IPS-NIHi11 (cell line): Measurements from ENCODE around the gene AKAP9.
"Not testable (repeated sequence)": the region's sequence is repeated elsewhere in the genome, so short reads cannot be mapped to it uniquely, and the experiment has no call there.

Experiments used
- DNase-seq: peaks from one replicate; pipeline ENCODE4 v3.0.0; 2012; ENCODE audit warnings: mixed read lengths, low spot score

Gene AKAP9

DNA sequence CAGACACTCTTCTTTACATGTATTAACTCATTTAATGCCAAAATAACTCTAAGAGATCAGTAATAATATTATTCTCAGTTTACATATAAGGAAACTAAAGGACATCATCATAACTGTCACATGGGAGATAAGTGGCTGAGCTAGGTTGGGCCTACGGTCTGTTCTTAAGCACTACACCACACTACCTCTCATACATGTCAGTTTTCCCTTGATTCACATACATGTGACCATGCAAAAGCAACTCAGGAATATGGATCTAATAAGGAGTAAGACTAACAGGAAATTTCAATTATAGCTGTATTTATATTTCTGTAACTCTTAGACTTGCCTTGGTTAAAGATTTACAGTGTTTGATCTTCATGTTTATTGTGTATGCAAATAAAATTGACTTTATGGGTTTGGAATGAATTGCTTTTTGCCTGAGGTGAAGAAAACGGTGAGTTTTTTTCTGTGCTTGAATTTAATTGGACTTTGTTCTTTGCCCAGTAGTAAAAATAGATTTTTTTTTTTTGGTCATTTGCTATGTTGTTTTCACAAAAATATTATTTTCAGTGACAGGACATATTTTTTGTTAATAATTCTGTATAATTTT, 123.9 kb downstream of the AKAP9 start:
- no peak for DNase-seq

DNA sequence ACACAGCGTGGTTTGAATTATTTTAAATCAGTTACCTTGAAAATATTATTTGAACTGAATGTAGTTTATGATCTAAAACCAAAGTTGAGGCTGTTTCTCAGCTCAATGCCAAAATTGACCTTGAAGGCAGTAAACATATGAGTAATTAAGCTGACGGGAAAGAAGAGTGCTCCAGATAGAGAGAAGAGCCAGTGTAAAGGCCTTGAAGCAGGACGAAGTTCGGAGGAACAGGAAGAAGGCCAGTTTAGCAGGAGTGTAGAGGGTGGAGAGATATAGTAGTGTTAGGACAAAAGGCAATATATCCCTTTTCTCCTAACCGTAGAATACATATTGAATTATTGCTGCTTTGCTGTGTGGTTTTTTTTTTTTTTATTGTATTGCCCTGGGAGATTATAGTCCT, 130.4 kb downstream of the AKAP9 start:
- DNase-seq, result no peak

DNA sequence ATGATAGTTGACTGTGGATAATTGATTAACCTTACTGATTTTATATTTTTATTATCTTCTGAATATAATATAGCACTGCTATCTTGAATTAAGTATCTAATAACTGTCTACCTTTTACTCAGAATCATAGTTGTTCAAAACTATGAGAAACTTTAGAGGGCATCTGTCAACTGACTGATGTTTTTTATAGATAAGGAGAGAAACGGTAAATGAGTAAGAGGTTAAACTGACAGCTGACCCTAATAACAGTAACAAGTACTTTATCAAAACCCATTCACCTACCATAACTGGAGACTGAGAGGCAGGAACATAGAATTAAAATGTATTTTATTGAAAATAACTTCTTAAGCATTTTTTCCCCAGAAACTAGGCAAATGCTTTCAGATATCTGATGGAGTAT, 131.5 kb downstream of the AKAP9 start:
- no peak for DNase-seq

DNA sequence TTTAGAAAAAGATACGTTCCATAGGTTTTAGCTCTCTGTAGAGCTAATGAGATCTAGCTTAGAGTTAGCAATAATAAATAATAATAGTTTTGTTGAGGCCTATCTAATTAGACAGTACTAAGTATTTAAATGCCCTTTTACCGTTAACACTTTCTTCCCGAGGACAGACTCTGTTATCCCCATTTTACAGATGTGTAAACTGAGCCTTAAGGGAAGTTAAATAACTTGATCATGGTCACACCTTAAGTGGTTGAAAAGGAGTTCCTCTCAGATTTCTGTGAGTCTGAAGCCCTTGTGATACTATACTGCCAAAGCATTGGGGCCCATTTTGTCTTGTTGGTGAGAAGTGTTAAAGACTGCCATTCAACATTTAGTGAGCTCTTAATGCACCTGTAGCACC, 132.0 kb downstream of the AKAP9 start:
- DNase-seq, result no peak

DNA sequence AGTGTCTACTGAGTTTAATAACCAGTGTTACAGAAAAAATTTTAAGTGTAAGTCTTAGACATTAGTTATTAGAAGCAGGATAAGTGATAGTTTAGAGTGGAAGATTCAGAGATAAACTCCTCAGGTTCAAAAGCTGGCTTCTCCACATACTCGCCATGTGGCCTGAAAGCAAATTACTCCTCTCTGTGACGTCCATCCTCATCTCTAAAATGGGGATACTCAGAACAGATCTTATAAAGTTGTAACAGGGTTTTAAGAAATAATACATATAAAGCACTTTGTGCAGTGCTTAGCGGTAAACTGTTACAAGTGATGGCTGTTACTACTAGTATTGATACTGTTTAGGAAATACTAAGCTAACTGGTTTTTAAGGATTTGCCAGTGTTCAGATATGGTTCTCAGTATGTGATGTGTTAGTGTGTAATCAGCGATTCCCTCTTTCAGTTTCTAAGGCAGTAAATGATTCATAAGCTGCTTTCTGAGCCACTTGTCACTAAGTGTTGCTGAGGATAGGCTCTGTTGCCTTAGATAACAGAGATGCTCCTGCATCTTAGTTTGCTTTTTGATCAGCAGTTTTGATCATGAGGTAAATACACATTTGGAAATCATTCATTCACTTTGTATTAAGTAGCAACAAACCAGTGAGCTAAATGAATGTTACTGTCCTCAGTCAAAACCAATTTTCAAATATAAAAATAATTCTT, 134.9 kb downstream of the AKAP9 start:
- no peak for DNase-seq

DNA sequence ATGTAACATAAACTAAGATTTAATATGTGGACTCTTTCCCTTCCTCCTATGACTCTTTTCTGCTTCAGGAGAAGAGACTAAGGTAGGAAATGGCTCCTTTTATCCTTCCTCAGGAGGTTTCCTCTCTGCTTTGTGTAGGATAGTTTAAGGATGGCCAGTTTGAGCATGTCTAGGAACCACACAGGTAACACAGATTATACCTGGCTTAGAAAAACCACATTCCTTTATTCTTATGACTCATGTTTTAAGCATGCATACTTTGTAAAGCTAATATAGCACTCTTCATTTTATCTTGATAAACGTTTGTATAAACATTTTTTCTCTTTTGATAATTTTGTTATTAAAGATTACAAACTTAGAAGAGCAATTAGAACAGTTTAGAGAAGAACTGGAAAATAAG, 135.8 kb downstream of the AKAP9 start:
- DNase-seq, result peak; percentile 8

DNA sequence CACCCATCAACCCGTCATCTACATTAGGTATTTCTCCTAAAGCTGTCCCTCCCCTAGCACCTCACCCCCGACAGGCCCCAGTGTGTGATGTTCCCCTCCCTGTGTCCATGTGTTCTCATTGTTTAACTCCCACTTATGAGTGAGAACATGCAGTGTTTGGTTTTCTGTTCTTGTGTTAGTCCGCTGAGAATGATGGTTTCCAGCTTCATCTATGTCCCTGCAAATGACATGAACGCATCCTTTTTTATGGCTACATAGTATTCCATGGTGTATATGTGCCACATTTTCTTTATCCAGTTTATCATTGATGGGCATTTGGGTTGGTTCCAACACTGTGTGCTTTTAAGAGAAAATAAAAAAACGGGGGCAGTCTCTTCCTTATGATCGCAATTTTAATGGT, 143.3 kb downstream of the AKAP9 start:
- not testable (repeated sequence) for DNase-seq

DNA sequence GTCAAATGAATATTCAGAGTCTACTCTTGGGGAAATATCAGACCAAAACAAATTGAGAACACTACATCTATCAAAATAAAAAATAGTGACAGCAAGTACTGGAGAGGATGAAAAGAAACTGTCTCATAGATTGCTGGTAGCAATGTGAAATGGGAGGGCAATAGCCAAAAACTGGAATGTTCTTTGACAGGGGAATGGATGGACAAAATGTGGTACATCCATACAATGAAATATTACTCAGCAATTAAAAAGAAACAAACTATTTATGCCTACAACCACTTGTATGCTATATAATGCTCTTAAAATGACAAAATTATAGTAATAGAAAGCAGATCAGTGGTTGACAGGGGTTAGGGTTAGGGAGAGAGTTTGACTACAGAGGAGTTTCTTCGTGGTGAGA, 147.6 kb downstream of the AKAP9 start:
- DNase-seq, result no peak

DNA sequence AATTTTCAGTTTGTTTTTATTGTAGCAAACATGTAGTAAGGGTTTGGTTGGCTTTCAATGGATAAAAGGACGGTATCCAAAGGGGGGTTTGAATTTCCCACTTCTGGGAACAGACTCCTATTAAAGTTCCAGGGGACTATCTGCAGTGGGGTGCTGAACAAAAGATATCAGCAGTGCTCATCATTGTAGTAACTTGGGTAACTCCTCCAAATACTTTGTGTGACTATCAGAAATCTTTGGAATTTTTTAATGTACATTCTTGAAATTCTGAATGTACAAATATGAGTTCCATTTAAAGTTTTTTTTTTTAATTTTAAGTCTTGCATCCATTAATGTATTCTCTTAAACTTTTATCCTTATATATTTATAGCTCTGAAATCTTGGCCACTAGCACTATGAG, 151.5 kb downstream of the AKAP9 start:
- no peak for DNase-seq

DNA sequence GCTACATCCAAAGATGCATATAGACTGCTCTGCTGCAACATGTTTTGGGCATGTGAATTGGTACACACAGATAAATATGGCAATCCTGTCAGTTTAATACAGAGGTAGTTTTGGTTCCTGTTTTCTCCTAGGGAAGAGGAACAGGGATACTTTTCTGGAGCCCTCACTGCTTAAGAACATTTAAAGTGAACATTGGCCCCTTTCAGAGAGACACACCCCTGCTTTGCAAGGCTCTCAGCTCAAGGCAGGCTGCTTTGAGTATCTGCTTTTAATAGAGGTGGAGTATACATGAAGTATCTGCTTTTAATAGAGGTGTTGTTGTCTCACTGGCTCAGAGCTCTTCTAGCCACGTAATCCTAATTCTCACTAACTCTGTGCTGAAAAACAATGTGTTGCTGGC, 154.7 kb downstream of the AKAP9 start:
- no peak for DNase-seq

DNA sequence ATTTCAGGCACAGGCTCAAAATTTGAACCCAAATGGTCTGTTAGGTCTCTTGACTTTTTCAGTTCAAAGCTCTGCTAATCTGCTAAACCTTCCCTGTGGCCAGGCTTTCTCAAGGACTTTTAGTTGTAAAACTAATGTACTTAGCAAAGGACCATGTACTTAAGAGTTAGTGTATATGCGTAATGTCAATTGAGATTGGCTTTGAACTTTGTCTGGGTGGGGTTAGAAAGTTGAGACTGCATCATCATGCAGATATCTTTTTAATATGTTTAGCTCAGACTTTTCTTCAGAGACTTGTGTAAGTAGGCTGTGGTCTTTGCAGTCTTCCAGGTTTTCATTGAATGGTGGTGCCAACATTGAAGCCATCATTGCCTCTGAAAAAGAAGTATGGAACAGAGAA, 159.9 kb downstream of the AKAP9 start:
- DNase-seq, result no peak

DNA sequence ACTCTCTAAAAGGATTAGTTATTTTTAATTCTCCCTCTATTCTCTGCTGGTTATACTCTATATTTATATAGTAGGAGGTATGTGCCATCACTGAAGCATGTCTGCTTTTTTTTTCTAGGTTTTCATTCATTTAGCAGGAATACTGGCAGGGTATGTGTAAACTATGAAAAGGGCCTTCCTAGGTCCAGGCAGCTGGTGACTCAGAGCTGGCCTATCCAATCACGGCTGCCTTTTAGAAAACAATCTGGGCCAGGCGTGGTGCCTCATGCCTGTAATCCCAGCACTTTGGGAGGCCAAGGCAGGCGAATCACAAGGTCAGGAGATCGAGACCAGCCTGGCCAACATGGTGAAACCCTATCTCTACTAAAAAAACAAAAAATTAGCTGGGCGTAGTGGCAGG, 162.2 kb downstream of the AKAP9 start:
- not testable (repeated sequence) for DNase-seq

DNA sequence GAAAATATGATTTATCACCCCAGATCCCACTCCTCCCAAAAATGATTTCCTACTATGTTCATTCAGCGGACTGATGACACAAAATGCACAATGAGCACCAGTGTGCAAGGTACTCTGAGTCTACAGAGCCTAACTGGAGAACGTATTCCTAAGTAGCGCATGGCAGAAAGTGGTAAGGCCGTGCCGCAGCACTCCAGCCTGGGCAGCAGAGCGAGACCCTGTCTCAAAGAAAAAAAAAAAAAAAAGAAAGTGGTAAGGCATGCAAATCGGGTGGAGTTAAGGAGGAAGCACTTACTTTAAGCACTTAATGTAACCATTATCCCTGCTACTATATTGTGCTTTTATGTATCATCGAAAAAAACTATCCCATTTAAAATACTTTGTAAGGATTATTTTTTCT, 168.2 kb downstream of the AKAP9 start:
- DNase-seq, result no peak

DNA sequence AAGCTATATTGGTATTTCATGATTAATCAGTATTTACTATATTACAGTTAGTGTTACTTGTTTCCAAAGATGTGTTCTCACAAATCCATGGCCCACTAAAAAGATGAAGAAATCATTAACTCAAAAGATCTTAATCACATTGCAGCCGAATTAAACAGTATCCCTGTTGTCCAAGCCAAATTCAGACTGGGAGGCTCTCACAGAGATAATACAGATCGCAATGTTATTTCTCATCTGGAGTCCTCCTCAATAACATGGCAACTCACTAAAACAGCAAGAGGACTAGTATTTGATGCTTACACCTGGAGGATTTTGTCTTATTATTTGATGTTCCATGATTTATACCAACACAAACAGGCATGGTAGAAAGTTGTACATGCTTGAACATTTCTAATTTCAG, 170.2 kb downstream of the AKAP9 start:
- no peak for DNase-seq

DNA sequence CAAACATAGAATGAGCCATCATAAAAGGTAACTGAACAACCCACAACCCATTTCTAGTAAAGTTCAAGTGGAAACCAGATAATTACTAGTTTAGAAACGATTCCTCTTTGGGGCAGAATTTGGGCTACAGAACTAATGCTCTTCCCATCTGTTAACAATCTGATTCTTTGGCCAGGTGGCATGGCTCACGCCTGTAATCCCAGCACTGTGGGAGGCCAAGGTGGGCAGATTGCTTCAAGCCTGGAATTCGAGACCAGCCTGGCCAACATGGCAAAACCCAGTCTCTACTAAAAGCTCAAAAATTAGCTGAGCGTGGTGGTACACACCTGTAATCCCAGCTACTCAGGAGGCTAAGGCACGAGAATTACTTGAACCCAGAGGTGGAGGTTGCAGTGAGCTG, 175.2 kb downstream of the AKAP9 start:
- no peak for DNase-seq

DNA sequence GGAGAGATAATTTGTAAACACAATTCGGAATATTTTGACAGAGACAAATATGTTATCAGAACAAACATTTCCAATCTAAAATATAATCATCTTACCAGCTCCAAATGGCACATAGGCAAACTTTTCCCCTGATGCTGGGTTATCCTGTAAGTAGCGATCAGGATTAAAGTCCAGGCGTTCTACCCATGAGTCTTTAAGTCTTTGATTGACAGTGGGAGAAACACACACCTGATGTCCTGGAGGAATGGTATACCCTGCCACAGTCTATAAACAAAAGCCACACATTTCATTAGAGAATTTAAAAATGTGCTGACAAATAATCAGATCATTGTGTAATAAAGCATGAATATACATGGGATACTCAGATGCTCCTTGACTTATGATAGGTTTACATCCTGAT, 176.3 kb downstream of the AKAP9 start:
- DNase-seq, result no peak

DNA sequence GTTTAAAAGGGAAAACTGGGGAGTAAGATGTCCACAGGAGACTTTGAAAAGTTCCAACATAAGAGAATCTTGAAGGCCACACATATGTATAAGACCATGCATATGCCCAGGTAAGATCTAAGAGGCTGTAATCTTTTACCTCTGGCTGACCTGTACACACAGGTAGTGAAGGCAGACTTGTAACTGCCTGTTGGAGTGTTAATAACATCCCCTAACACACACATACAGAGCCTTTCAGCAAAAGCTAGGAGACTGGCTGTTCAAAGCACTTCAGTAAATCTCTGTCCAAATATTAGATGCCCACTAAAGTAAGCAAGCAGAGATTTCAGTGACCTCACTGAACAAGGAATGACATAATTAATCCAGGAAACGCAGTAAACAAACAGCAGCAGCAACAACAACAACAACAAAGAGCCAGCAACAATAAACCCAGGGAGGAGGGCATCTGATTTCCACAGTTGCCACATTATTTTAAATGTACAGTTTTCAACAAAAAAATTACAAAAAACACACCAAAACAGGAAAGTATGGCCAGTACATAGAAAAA, 178.6 kb downstream of the AKAP9 start:
- no peak for DNase-seq

DNA sequence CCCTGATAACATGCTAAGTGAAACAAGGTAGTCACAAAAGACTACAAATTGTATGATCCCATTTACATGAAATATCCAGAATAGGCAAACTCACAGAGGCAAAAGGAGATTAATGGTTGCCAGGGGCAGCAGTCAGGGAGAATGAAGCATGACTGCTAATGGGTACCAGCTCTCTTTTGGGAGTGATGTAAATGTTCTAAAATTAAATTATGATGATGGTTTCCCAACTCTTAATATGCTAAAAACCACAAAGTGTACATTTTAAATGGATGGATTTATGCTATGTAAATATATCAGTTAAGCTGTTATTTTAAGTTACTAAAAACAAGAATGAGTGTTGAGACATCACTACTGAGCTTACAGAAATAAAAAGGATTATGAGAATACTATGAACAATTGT, 181.0 kb downstream of the AKAP9 start:
- DNase-seq, result no peak

DNA sequence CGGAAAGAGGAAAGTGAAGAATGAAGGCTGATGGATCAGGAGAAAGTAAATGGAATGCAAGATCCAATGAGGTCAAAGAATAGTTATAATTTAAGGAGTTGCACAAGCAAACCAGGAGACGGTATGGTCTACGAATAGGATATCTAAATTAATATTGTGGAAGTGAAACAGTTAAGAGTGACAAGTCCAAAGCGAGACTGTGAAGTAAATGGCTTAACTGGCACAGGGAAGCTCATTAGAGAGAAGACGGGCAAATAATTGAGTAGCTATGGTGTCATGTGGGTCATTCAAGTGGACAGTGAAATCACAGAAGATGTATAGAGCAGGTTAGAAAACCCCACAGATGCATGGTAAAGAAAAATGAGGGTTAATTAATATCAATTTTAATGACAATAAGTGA, 190.4 kb downstream of the AKAP9 start:
- no peak for DNase-seq

DNA sequence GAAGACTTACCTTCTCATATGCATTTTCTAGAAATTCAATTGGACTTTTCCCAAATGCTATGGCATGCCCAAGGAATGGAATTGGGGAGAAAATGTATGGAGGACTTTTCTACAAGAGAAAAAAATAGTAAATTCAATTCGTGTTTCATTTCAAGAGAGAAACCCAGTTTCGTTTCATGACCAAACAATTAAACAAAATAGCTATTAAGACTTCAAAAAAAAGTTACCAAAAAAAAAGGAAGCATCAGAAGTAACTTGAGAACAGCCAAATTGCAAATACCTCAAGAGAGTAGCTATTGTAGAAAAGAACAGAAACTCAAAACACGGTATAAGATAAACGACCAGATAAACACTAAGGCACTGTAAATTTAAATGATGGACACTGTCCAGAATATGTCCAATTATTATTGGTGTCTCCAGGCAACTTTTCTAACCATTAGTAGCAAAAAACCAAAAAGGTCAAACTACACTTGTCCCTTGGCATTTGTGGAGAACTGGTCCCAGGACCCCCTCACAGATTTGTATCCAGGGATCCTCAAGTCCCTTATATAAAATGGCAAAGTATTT, 191.2 kb downstream of the AKAP9 start:
- DNase-seq, result no peak

DNA sequence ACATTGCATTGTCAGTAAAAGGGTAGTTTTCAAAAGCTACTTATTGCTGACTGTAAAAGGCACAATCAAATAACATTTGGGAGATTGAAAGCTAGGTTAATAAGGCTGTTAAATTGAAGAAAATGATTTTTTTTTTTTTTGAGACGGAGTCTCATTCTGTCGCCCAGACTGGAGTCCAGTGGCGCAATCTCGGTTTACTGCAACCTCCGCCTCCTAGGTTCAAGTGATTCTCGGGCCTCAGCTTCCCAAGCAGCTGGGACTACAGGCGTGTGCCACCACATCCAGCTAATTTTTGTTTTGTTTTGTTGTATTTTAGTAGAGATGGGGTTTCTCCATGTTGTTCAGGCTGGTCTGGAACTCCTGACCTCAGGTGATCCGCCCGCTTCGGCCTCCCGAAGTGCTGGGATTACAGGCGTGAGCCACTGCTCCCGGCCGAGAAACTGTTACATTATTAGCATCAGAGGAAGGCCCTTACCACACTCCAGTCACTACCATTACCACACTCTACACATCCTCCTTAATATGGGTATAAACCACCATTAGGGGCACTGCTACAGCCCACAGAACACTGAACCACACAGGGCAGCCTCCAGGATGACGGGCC, 192.6 kb downstream of the AKAP9 start:
- no peak for DNase-seq

DNA sequence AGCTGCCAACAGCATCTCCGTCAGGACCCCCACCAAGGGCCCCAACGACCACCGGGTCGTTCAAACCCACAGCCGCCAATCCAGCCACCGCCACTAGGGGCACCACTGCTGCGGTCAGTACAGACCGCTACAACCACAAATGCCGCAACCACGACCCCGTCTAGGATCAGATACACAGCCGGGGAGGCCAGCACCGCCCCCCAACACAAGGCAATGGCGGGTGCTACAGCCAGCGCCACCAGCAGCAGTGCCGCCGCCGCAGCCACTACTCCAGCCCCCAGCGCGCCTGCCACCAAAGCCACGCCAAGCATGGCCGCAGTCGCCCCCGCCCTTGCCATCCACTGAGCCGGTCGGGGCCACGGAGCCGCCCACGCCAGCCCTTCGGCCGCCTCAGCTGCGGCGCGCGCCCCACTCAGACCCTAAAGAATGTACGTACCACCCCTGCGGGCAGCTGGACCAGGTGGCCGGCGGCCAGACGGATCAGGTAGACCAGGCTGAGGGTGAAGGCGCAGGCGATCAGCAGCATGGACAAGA, 193.1 kb downstream of the AKAP9 start:
- DNase-seq, result peak; percentile 80
